HG03565 (cell line): ENCODE results near the gene UTP4.
"Not testable (repeated sequence)": the region's sequence is repeated elsewhere in the genome, so short reads cannot be mapped to it uniquely, and the experiment has no call there.

Experiments
- ATAC-seq: cut with Tn5 transposase; IDR thresholded peaks from one replicate; pipeline ENCODE4 v1.9.1; 2021; ENCODE audit warnings: mild to moderate bottlenecking, moderate library complexity; ENCODE audit not compliant: unreplicated experiment

The UTP4 gene

GRCh38 chr16:69109486-69110270, 22.8 kb upstream of the UTP4 start:
- no peak for ATAC-seq

- no peak for ATAC-seq
Measured at GRCh38 chr16:69110406-69110805, 22.0 kb upstream of the UTP4 start.

- no peak for ATAC-seq
Measured at GRCh38 chr16:69111216-69111875, 21.1 kb upstream of the UTP4 start.

- ATAC-seq, result no peak
Measured at GRCh38 chr16:69111876-69112230, 20.6 kb upstream of the UTP4 start.

GRCh38 chr16:69112285-69113129, 19.9 kb upstream of the UTP4 start:
- no peak for ATAC-seq

- no peak for ATAC-seq
Measured at GRCh38 chr16:69113216-69113615, 19.2 kb upstream of the UTP4 start.

- ATAC-seq, result no peak
Measured at GRCh38 chr16:69114346-69114975, 18.0 kb upstream of the UTP4 start.

- ATAC-seq, result no peak
Measured at GRCh38 chr16:69114976-69115355, 17.5 kb upstream of the UTP4 start.

- no peak for ATAC-seq
Measured at GRCh38 chr16:69115361-69115760, 17.1 kb upstream of the UTP4 start.

- ATAC-seq, result no peak
Measured at GRCh38 chr16:69115837-69116236, 16.6 kb upstream of the UTP4 start.

GRCh38 chr16:69116256-69116875, 16.1 kb upstream of the UTP4 start:
- no peak for ATAC-seq

GRCh38 chr16:69116906-69117305, 15.5 kb upstream of the UTP4 start:
- ATAC-seq, result no peak

GRCh38 chr16:69118468-69118867, 14.0 kb upstream of the UTP4 start:
- no peak for ATAC-seq

GRCh38 chr16:69118994-69119393, 13.5 kb upstream of the UTP4 start:
- ATAC-seq, result no peak

- no peak for ATAC-seq
Measured at GRCh38 chr16:69119536-69119935, 12.9 kb upstream of the UTP4 start.

GRCh38 chr16:69120096-69120664, 12.3 kb upstream of the UTP4 start:
- ATAC-seq, result no peak

GRCh38 chr16:69123910-69124309, 8.5 kb upstream of the UTP4 start:
- no peak for ATAC-seq

GRCh38 chr16:69124406-69124805, 8.0 kb upstream of the UTP4 start:
- ATAC-seq, result not testable (repeated sequence)

- not testable (repeated sequence) for ATAC-seq
Measured at GRCh38 chr16:69124961-69125360, 7.5 kb upstream of the UTP4 start.

- no peak for ATAC-seq
Measured at GRCh38 chr16:69126221-69126620, 6.2 kb upstream of the UTP4 start.
